ENCODE results near the gene FAM25A. TPM values are rescaled to one million over a fixed set of nuclear protein-coding genes. Genes with fewer than 3 reads are reported as not detected.
"Not testable (repeated sequence)": the region's sequence is repeated elsewhere in the genome, so short reads cannot be mapped to it uniquely, and the experiment has no call there.

The FAM25A gene
- total RNA-seq, 1 experiment from 2014 or later: not detected

DNA sequence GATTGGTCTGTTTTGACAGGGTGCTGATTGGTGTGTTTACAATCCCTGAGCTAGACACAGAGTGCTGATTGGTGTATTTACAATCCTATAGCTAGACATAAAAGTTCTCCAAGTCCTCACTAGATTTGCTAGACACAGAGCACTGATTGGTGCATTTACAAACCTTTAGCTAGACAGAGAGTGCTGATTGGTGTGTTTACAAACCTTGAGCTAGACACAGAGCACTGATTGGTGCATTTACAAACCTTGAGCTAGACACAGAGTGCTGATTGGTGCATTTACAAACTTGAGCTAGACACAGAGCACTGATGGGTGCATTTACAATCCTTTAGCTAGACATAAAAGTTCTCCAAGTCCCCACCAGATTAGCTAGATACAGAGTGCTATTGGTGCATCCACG lies 10.3 kb downstream of the FAM25A start:
- CTCF ChIA-PET; in situ Hi-C loops (cut with HindIII; ENCODE audit: low pct_unique_long_range_greater_than_20kb, low sequenced_read_pairs); H3K9me3 ChIP-seq (ENCODE audit: control insufficient read depth, insufficient read depth, low read depth, low read length); H3K4me3 ChIP-seq (ENCODE audit: low read depth in 2 of 2, low read length in 2 of 2); H3K27me3 ChIP-seq (ENCODE audit: control insufficient read depth, insufficient read depth, low read length); BruUV-seq (replicated peaks); H3K27ac ChIP-seq (ENCODE audit: low read length); H3K4me1 ChIP-seq (ENCODE audit: control insufficient read depth, insufficient read depth, low read length); H3K36me3 ChIP-seq (ENCODE audit: control insufficient read depth, insufficient read depth, low read length); intact Hi-C loops (cut with micrococcal nuclease; ENCODE audit: unreplicated experiment); POLR2A ChIA-PET; ATAC-seq; DNase-seq (ENCODE audit: low read depth, low spot score): not testable (repeated sequence)

DNA sequence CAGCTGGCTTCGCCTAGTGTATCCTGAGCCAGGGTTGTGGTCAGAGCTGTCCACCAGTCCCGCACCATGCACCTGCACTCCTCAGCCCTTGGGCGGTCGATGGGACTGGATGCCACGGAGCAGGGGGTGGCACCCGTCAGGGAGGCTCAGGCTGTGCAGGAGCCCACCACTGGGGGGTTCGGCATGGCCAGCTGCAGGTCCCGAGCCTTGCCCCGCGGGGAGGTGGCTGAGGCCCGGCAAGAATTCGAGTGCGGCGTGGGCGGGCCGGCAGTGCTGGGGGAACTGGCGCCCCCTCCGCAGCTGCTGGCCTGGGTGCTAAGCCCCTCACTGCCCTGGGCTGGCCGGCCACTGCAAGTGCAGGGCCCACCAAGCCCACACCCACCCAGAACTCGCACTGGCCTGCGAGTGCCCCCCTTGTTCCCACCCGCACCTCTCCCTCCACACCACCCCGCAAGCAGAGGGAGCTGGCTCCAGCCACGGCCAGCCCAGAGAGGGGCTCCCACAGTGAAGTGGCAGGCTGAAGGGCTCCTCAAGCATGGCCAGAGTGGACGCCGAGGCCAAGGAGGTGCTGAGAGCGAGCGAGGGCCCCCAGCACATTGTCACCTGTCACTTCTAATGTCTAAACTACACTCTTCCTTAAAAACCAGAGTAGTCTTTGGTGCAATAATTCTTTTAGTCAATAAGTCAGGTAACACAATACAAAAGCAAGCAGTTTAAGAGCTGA lies 11.0 kb downstream of the FAM25A start:
- Histone ChIP-seq H3K27me3 (ENCODE audit: control insufficient read depth, insufficient read depth, low read length) (no peaks in the 10 kb centered on the region), H3K9me3 (ENCODE audit: control insufficient read depth, insufficient read depth, low read depth, low read length) (peaks cover 7% of the 10 kb centered on the region; the same call in 1 of the 2 replicates), H3K27ac (ENCODE audit: low read length) (no peak overlapping the region), H3K36me3 (ENCODE audit: control insufficient read depth, insufficient read depth, low read length) (no peaks in the 10 kb centered on the region), H3K4me3 (ENCODE audit: low read depth in 2 of 2, low read length in 2 of 2) (no peak overlapping the region), H3K4me1 (ENCODE audit: control insufficient read depth, insufficient read depth, low read length) (no peaks in the 10 kb centered on the region)
- in situ Hi-C loops (cut with HindIII; ENCODE audit: low pct_unique_long_range_greater_than_20kb, low sequenced_read_pairs): no loop called here
- ChIA-PET CTCF (no interaction called here), POLR2A (no interaction called here)
- DNase-seq (ENCODE audit: low read depth, low spot score): no peak
- no TSS peak for BruUV-seq (replicated peaks)
- no peak for ATAC-seq
- TF ChIP-seq TCF7L2 (IDR thresholded peaks at IDR 0.05; ENCODE audit: low read depth, low read length): no peak
- no peak for TF ChIP-seq CTCF (IDR thresholded peaks at IDR 0.05)
- TF ChIP-seq POLR2AphosphoS5 (IDR thresholded peaks at IDR 0.05; ENCODE audit: low read depth, low read length): no peak
- TF ChIP-seq, protein P1, sequence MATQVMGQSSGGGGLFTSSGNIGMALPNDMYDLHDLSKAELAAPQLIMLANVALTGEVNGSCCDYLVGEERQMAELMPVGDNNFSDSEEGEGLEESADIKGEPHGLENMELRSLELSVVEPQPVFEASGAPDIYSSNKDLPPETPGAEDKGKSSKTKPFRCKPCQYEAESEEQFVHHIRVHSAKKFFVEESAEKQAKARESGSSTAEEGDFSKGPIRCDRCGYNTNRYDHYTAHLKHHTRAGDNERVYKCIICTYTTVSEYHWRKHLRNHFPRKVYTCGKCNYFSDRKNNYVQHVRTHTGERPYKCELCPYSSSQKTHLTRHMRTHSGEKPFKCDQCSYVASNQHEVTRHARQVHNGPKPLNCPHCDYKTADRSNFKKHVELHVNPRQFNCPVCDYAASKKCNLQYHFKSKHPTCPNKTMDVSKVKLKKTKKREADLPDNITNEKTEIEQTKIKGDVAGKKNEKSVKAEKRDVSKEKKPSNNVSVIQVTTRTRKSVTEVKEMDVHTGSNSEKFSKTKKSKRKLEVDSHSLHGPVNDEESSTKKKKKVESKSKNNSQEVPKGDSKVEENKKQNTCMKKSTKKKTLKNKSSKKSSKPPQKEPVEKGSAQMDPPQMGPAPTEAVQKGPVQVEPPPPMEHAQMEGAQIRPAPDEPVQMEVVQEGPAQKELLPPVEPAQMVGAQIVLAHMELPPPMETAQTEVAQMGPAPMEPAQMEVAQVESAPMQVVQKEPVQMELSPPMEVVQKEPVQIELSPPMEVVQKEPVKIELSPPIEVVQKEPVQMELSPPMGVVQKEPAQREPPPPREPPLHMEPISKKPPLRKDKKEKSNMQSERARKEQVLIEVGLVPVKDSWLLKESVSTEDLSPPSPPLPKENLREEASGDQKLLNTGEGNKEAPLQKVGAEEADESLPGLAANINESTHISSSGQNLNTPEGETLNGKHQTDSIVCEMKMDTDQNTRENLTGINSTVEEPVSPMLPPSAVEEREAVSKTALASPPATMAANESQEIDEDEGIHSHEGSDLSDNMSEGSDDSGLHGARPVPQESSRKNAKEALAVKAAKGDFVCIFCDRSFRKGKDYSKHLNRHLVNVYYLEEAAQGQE (IDR thresholded peaks at IDR 0.05; ENCODE audit: insufficient read depth in 1 of 2, low read depth in 2 of 2, low read length in 1 of 2): no peak
- TF ChIP-seq SIN3A (IDR thresholded peaks at IDR 0.05; ENCODE audit: borderline replicate concordance, insufficient read depth, low read depth, low read length): no peak
- intact Hi-C loops (cut with micrococcal nuclease; ENCODE audit: unreplicated experiment): no loop called here

DNA sequence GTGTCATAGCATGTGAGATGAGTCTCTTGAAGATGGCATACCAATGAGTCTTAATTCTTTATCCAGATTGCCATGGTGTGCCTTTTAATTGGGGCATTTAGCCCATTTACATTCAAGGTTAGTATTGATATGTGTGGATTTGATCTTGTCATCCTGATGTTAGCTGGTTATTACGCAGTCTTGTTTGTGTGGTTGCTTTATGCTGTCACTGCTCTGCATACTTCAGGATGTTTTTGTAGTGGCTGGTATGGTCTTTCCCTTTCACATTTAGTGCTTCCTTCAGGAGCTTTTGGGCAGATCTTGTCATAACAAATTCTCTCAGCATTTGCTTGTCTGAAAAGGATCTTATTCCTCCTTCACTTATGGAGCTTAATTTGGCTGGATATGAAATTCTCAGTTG lies 16.5 kb downstream of the FAM25A start:
- TF ChIP-seq CTCF (IDR thresholded peaks at IDR 0.05) (no peak), TCF7L2 (IDR thresholded peaks at IDR 0.05; ENCODE audit: low read depth, low read length) (no peak), SIN3A (IDR thresholded peaks at IDR 0.05; ENCODE audit: borderline replicate concordance, insufficient read depth, low read depth, low read length) (no peak), POLR2AphosphoS5 (IDR thresholded peaks at IDR 0.05; ENCODE audit: low read depth, low read length) (no peak)
- TF ChIP-seq, protein P1 (IDR thresholded peaks at IDR 0.05; ENCODE audit: insufficient read depth in 1 of 2, low read depth in 2 of 2, low read length in 1 of 2): no peak
- Histone ChIP-seq H3K27ac (ENCODE audit: low read length) (no peak overlapping the region), H3K4me3 (ENCODE audit: low read depth in 2 of 2, low read length in 2 of 2) (no peak overlapping the region), H3K9me3 (ENCODE audit: control insufficient read depth, insufficient read depth, low read depth, low read length) (peaks cover 3% of the 10 kb centered on the region; the same call in 1 of the 2 replicates), H3K4me1 (ENCODE audit: control insufficient read depth, insufficient read depth, low read length) (no peaks in the 10 kb centered on the region), H3K27me3 (ENCODE audit: control insufficient read depth, insufficient read depth, low read length) (no peaks in the 10 kb centered on the region), H3K36me3 (ENCODE audit: control insufficient read depth, insufficient read depth, low read length) (no peaks in the 10 kb centered on the region)
- intact Hi-C loops (cut with micrococcal nuclease; ENCODE audit: unreplicated experiment) (no loop called here), in situ Hi-C loops (cut with HindIII; ENCODE audit: low pct_unique_long_range_greater_than_20kb, low sequenced_read_pairs) (no loop called here)
- ChIA-PET CTCF (interaction anchor here (0.6 kb wide), 1 partner anchor 98 kb away, joined by 12 read pairs; no protein-coding TSS in a partner anchor), POLR2A (interaction anchor here (0.6 kb wide), 1 partner anchor 39 kb away, joined by 3 read pairs; no protein-coding TSS in a partner anchor)
- ATAC-seq (no peak), DNase-seq (ENCODE audit: low read depth, low spot score) (no peak)
- no TSS peak for BruUV-seq (replicated peaks)
